Neural progenitor cell (in vitro differentiated cells): ENCODE results near the gene THBS4.

Experiments used
- EZH2phosphoT487 ChIP-seq: fragments of 200-600 bp; sonication (generic); IDR thresholded peaks from 2 replicates; pipeline ENCODE4 v1.6.1; 2017; ENCODE audit warnings: antibody characterized with exemption
- TF ChIP-seq, protein P1 (sequence below): fragments of 200-600 bp; sonication (generic); IDR thresholded peaks from 2 replicates; pipeline ENCODE4 v1.5.1; 2017; ENCODE audit warnings: antibody characterized with exemption, mild to moderate bottlenecking

DNA sequence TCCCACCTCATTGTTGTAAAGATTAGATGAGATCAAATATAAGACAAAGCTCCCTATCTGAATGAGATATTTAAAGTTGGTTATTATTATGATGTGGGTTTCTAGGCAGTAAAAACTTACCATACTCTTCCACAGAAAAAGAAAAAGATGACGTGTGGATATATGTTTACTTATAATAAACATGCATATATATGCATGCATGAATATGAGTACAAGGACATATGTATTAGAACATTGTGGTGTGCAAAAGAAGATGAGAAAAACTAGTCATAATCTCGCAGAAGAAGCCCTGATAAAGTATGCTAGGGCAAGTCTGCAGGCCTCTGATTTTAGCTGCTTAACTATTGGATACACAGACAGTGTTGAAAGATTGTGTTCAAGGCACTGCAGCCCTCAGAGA, 10.1 kb upstream of the THBS4 start:
- TF ChIP-seq, protein P1, sequence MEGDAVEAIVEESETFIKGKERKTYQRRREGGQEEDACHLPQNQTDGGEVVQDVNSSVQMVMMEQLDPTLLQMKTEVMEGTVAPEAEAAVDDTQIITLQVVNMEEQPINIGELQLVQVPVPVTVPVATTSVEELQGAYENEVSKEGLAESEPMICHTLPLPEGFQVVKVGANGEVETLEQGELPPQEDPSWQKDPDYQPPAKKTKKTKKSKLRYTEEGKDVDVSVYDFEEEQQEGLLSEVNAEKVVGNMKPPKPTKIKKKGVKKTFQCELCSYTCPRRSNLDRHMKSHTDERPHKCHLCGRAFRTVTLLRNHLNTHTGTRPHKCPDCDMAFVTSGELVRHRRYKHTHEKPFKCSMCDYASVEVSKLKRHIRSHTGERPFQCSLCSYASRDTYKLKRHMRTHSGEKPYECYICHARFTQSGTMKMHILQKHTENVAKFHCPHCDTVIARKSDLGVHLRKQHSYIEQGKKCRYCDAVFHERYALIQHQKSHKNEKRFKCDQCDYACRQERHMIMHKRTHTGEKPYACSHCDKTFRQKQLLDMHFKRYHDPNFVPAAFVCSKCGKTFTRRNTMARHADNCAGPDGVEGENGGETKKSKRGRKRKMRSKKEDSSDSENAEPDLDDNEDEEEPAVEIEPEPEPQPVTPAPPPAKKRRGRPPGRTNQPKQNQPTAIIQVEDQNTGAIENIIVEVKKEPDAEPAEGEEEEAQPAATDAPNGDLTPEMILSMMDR, result no peak
- no peak for TF ChIP-seq EZH2phosphoT487
